Liver (tissue), 9 donors: ENCODE data around the gene ATG14. TPM values are rescaled to one million over a fixed set of nuclear protein-coding genes. Genes with fewer than 3 reads are reported as not detected.
A peak's percentile ranks its signal among the peaks of the same experiment; 100 is the strongest.

Experiments used
- DNase-seq: peaks from one replicate; pipeline ENCODE4 v3.0.0-alpha.2; 2017; ENCODE audit warnings: low spot score
- H3K27ac ChIP-seq, 2 donors: one replicate each; pipeline ENCODE4 v1.7.0; 2013; ENCODE audit warnings: inconsistent platforms in 2 of 2, low read length in 2 of 2, control low read depth in 1 of 2, low read depth in 1 of 2, mild to moderate bottlenecking in 1 of 2
- H3K27me3 ChIP-seq, 4 donors: one replicate each; pipeline versions ENCODE4 v1.6.1 to v1.7.0; 2013; ENCODE audit warnings: low read length in 3 of 4, inconsistent platforms in 1 of 4, mild to moderate bottlenecking in 1 of 4, moderate library complexity in 1 of 4; ENCODE audit not compliant: control insufficient read depth in 4 of 4, insufficient read depth in 4 of 4
- H3K36me3 ChIP-seq, 4 donors: one replicate each; pipeline versions ENCODE4 v1.6.1 to v1.7.0; 2013; ENCODE audit warnings: low read length in 3 of 4, mild to moderate bottlenecking in 3 of 4, low read depth in 1 of 4, moderate library complexity in 1 of 4; ENCODE audit not compliant: control insufficient read depth in 4 of 4, insufficient read depth in 3 of 4
- H3K4me1 ChIP-seq, 4 donors: one replicate each; pipeline versions ENCODE4 v1.6.1 to v1.7.0; 2013; ENCODE audit warnings: low read length in 3 of 4, mild to moderate bottlenecking in 3 of 4, moderate library complexity in 1 of 4; ENCODE audit not compliant: control insufficient read depth in 4 of 4, insufficient read depth in 4 of 4
- H3K4me3 ChIP-seq, 3 donors: one replicate each; pipeline versions ENCODE4 v1.6.1 to v1.7.0; 2013; ENCODE audit warnings: low read length in 3 of 3, control low read depth in 1 of 3, low read depth in 1 of 3, mild to moderate bottlenecking in 1 of 3
- H3K9ac ChIP-seq, 2 donors: one replicate each; pipeline ENCODE4 v1.7.0; 2013; ENCODE audit warnings: low read length in 2 of 2, mild to moderate bottlenecking in 2 of 2, moderate library complexity in 2 of 2, control low read depth in 1 of 2, low read depth in 1 of 2
- H3K9me3 ChIP-seq, 4 donors: one replicate each; pipeline versions ENCODE4 v1.6.1 to v1.7.0; 2013; ENCODE audit warnings: low read length in 3 of 4; ENCODE audit not compliant: control insufficient read depth in 4 of 4
- ATF3 ChIP-seq: IDR thresholded peaks from 2 replicates; pipeline ENCODE4 v1.6.1; 2016; ENCODE audit warnings: antibody characterized with exemption
- CTCF ChIP-seq: fragments of 150-350 bp; IDR thresholded peaks from 2 replicates; pipeline ENCODE4 v1.5.1; 2017; ENCODE audit warnings: improper control_type of control experiment, low read depth, low read length; ENCODE audit not compliant: missing input control
- FOXA1 ChIP-seq: IDR thresholded peaks from 2 replicates; pipeline ENCODE4 v1.6.1; 2016; ENCODE audit warnings: antibody characterized with exemption
- FOXA2 ChIP-seq: IDR thresholded peaks from 2 replicates; pipeline ENCODE4 v1.6.1; 2016; ENCODE audit warnings: antibody characterized with exemption
- GABPA ChIP-seq, 2 donors: IDR thresholded peaks in 1 of 2; conservative IDR thresholded peaks in 1 of 2; 2 replicates each; pipeline ENCODE4 v1.6.1; 2016; ENCODE audit warnings: antibody characterized with exemption in 2 of 2, mild to moderate bottlenecking in 1 of 2, moderate library complexity in 1 of 2
- HNF4G ChIP-seq: IDR thresholded peaks from 2 replicates; pipeline ENCODE4 v1.6.1; 2016; ENCODE audit warnings: antibody characterized with exemption
- JUND ChIP-seq, 2 donors: IDR thresholded peaks; 2 replicates each; pipeline ENCODE4 v1.6.1; 2016; ENCODE audit warnings: antibody characterized with exemption in 2 of 2
- MAX ChIP-seq: IDR thresholded peaks from 2 replicates; pipeline ENCODE4 v1.6.1; 2016; ENCODE audit warnings: antibody characterized with exemption
- REST ChIP-seq: IDR thresholded peaks from 2 replicates; pipeline ENCODE4 v1.6.1; 2016; ENCODE audit warnings: antibody characterized with exemption, mild to moderate bottlenecking
- RXRA ChIP-seq, 2 donors: IDR thresholded peaks; 2 replicates each; pipeline ENCODE4 v1.6.1; 2017 to 2018; ENCODE audit warnings: antibody characterized with exemption in 2 of 2, mild to moderate bottlenecking in 1 of 2
- SP1 ChIP-seq: IDR thresholded peaks from 2 replicates; pipeline ENCODE4 v1.6.1; 2018; ENCODE audit warnings: antibody characterized with exemption, mild to moderate bottlenecking
- YY1 ChIP-seq: IDR thresholded peaks from 2 replicates; pipeline ENCODE4 v1.6.1; 2016; ENCODE audit warnings: antibody characterized with exemption, mild to moderate bottlenecking
- WGBS: extraction: QIAGEN DNeasy Blood & Tissue Kit; methylation state at CpG from one replicate; pipeline ENCODE4 v1.1.7; 2013; 5-methylcytosine and 5-hydroxymethylcytosine counted together
- polyA plus RNA-seq, 2 donors: library from polyadenylated mRNA; stranded (reverse) in 1 of 2; unstranded in 1 of 2; fragments of 200-250 nt in 1 of 2; fragments of >200 nt in 1 of 2; fragmentation: Nextera tagmentation in 1 of 2; extraction: Ambion mirVana in 1 of 2; gene quantifications; one replicate each; pipeline versions ENCODE4 v1.2.1 to v1.2.3, GENCODE V29; 2013 to 2015
- total RNA-seq, 2 donors: library from RNA; depleted of rRNA; stranded (reverse); fragments of >200 nt; gene quantifications; one replicate each; pipeline ENCODE4 v1.2.3, GENCODE V29; 2014
- donor health status: healthy.
- donor health status: healthy.
- donor health status: healthy.
- donor health status: healthy.
- donor health status: healthy.

The ATG14 gene
- total and polyA plus RNA-seq, 4 donors: 1.9 to 16.0 (median 4.4) TPM

GRCh38 chr14:55386037-55386808 is 25.4 kb downstream of the ATG14 start:
- peak; percentile 51 for DNase-seq
- no peaks in the 10 kb centered on the region for H3K4me1 ChIP-seq
- no peaks in the 10 kb centered on the region for H3K9me3 ChIP-seq
- H3K9ac ChIP-seq: no peak overlapping the region
- H3K27me3 ChIP-seq: no peaks in the 10 kb centered on the region
- TF ChIP-seq FOXA2: no peak
- TF ChIP-seq ATF3: no peak
- TF ChIP-seq HNF4G: no peak
- TF ChIP-seq REST: no peak
- TF ChIP-seq RXRA (IDR thresholded peaks at IDR 0.05): no peak
- TF ChIP-seq JUND (IDR thresholded peaks at IDR 0.05): no peak
- TF ChIP-seq MAX: no peak
- TF ChIP-seq FOXA1: no peak
- TF ChIP-seq CTCF: no peak
- H3K27ac ChIP-seq: no peak overlapping the region
- H3K4me3 ChIP-seq: no peak overlapping the region
- peaks cover 0 to 38% (median 15%) of the 10 kb centered on the region in 4 donors for H3K36me3 ChIP-seq
- 80% methylated on average over 6 of the region's 6 CpGs for WGBS

GRCh38 chr14:55384536-55384935 is 27.1 kb downstream of the ATG14 start:
- Histone ChIP-seq H3K4me3 (no peak overlapping the region), H3K27me3 (no peaks in the 10 kb centered on the region), H3K36me3 (peaks cover 6 to 49% (median 22%) of the 10 kb centered on the region in 4 donors), H3K9ac (no peak overlapping the region), H3K27ac (no peak overlapping the region), H3K9me3 (no peaks in the 10 kb centered on the region), H3K4me1 (no peaks in the 10 kb centered on the region)
- WGBS: 81% methylated on average over 3 of the region's 3 CpGs
- no peak for DNase-seq
- no peak for TF ChIP-seq MAX
- TF ChIP-seq HNF4G: no peak

GRCh38 chr14:55383541-55384140 is 28.0 kb downstream of the ATG14 start:
- Histone ChIP-seq H3K27me3 (no peaks in the 10 kb centered on the region), H3K4me3 (no peak overlapping the region), H3K27ac (no peak overlapping the region), H3K4me1 (no peaks in the 10 kb centered on the region), H3K36me3 (peaks cover 6 to 45% (median 23%) of the 10 kb centered on the region in 4 donors), H3K9ac (no peak overlapping the region), H3K9me3 (no peaks in the 10 kb centered on the region)
- peak; percentile 68 for DNase-seq
- WGBS: 89% methylated on average over 5 of the region's 5 CpGs
- TF ChIP-seq RXRA (IDR thresholded peaks at IDR 0.05): no peak
- no peak for TF ChIP-seq YY1
- TF ChIP-seq ATF3: no peak
- TF ChIP-seq GABPA (IDR thresholded peaks at IDR 0.05 in 1 of 2, conservative IDR thresholded peaks at IDR 0.05 in 1 of 2): no peak
- no peak for TF ChIP-seq SP1
- TF ChIP-seq REST: no peak
- no peak for TF ChIP-seq JUND (IDR thresholded peaks at IDR 0.05)
